ENCODE results near the gene PLXNC1. TPM values are rescaled to one million over a fixed set of nuclear protein-coding genes. Genes with fewer than 3 reads are reported as not detected.
"Not testable (repeated sequence)": the region's sequence is repeated elsewhere in the genome, so short reads cannot be mapped to it uniquely, and the experiment has no call there.

Gene PLXNC1
- total RNA-seq, 2 donors from 2014 or later: 9.2 to 15.3 TPM

DNA sequence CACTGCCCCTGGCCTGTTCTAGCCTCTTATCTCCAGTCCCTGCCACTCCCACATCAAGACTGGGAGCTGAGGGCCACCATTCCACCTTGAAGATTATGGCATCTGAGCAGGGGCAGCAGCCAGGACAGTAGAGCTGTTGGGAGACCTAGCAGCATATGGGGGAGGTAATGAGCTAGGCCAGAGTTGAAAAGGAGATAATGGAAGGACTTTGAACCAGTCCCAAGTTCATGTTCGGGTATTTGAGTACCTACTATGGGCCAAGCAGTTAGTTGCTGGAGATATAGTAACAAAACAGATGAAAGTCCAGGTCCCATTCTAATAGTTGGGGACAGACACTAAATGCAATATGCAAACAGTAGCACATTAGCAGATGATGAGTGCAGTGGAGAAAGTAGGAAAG is 151.5 kb downstream of the PLXNC1 start:
- intact Hi-C loops (cut with DNase I): no loop called here
- no peak for DNase-seq (ENCODE audit: low spot score)

GRCh38 chr12:94304012-94304411 is 155.6 kb downstream of the PLXNC1 start:
- intact Hi-C loops (cut with DNase I): no loop called here
- no peak for DNase-seq (ENCODE audit: low spot score)

- no peak for DNase-seq (ENCODE audit: low spot score)
- intact Hi-C loops (cut with DNase I): no loop called here
Observed at GRCh38 chr12:94304566-94305061, 156.2 kb downstream of the PLXNC1 start.

DNA sequence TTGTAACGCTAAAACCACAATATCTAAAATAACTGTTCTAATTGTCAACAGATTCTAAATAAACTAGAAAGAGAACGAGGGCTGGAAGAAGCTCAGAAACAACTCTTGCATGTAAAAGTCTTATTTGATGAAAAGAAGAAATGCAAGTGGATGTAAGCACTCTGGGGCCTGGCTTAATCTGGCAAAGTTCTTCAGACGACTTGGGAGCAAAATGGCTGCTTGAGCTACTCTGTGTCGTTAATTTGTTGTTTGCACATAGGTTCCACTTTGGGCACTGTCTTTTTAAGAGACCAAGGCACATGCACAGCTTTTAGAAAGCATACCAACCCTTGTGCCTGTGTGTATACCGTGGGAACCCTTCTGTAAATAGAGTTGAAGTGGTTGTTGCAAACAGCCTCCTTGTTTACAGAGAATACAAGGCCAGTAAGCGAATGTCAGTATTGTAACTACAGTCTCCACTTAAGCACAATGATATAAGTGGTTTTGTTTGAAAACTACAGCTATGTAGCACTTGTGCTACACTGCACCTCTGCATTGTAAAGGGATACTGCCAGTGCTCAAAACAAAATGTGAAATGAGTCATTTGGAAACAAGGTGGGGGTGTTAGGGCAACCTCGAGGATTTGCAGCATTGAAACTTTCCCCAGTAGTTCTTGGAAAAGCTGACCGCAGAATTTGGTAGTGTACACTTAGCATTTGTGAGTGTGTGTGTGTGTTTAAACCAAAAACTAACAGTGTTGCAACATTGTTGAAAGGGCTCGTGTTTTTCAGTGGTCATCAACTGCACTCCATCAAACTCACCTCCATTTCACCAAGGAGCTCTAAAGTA is 157.0 kb downstream of the PLXNC1 start:
- intact Hi-C loops (cut with DNase I): no loop called here
- DNase-seq (ENCODE audit: low spot score): no peak

GRCh38 chr12:94308612-94309011 is 160.2 kb downstream of the PLXNC1 start:
- intact Hi-C loops (cut with DNase I): no loop called here
- no peak for DNase-seq (ENCODE audit: low spot score)

DNA sequence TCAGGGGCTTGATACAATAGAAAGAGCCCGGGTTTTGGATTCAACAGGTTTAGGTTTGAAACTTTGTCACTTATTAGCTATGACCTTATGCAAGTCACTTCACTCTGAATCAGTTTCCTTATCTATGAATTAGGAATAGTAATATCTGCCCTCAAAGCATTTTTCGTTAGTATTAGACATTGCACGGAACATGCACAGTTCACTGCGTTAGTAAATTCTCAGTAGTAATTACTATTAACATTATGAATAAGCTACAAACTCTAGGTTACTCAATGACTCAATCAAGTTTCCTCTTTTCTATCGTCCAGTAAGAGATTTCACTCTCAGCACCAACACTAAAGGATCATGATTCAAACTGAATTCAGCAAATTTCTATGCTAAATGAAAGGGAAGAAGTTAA is 161.0 kb downstream of the PLXNC1 start:
- intact Hi-C loops (cut with DNase I): no loop called here
- no peak for DNase-seq (ENCODE audit: low spot score)

DNA sequence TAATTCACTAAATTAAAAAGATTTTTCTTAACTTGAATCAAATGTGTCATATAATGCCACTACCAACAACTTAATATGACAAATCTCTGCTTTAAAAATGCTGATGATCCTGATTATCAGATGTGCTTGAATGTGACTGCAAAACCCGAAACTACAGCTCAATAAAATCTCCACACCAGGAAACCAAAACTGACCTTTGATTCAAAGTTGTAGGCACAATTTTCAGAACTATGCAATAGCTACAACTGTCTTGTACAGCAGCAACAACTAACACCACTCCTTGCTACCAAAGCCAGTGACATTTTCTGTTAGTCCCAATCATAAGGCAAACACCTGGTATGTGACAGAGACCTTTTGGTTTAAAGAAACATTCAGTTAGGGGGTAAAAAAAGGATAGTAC is 164.0 kb downstream of the PLXNC1 start:
- intact Hi-C loops (cut with DNase I): no loop called here
- no peak for DNase-seq (ENCODE audit: low spot score)

- intact Hi-C loops (cut with DNase I): not testable (repeated sequence)
Observed at GRCh38 chr12:94316600-94316999, 168.2 kb downstream of the PLXNC1 start.

DNA sequence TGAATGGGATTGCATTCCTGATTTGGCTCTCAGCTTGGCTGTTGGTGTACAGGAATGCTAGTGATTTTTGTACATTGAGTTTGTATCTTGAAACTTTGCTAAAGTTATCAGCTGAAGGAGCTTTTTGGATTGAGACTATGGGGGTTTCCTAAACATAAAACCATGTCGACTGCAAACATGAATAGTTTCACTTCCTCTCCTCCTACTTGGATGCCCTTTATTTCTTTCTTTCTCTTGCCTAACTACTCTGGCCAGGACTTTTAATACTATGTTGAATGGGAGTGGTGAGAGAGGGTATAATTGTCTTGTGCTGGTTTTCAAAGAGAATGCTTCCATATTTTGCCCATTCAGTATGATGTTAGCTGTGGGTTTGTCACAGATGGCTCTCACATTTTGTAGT is 169.8 kb downstream of the PLXNC1 start:
- DNase-seq (ENCODE audit: low spot score): no peak
- intact Hi-C loops (cut with DNase I): no loop called here

More at GRCh38 chr12:94316600-94316999, 168.2 kb downstream of the PLXNC1 start:
- not testable (repeated sequence) for DNase-seq (ENCODE audit: low spot score)

DNA sequence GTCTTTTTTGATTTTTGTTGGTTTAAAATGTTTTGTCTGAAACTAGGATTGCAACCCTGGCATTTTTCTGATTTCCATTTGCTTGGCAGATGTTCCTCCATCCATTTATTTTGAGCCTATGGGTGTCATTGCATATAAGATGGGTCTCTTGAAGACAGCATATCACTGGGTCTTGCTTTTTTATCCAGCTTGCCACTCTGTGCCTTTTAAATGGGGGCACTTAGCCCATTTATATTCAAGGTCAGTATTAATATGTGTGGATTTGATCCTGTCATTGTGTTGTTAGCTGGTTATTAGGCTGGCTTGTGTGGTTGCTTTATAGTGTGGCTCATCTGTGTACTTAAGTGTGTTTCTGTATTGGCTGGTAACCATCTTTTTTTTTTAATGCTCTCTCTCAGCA is 171.7 kb downstream of the PLXNC1 start:
- no peak for DNase-seq (ENCODE audit: low spot score)
- intact Hi-C loops (cut with DNase I): no loop called here

DNA sequence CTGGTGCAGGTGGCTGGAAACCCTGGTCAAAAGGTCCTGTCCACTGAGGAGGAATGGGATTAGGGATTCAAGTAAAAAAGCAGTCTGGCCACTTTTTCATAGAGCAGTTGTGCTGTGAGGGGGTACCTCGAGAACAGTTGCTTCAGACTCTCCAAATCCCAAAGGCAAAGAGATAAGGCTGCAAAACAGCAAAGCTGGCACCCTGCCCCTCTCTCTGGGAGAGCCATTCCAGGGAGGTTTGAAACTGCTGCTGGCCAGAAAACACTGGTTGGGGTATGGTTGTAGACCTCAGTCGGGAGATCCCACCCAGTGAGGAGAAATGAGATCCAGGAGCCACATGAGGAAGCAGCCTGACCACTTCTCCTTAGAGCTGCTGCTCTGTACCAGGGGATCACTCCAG is 174.0 kb downstream of the PLXNC1 start:
- intact Hi-C loops (cut with DNase I): no loop called here
- DNase-seq (ENCODE audit: low spot score): no peak

DNA sequence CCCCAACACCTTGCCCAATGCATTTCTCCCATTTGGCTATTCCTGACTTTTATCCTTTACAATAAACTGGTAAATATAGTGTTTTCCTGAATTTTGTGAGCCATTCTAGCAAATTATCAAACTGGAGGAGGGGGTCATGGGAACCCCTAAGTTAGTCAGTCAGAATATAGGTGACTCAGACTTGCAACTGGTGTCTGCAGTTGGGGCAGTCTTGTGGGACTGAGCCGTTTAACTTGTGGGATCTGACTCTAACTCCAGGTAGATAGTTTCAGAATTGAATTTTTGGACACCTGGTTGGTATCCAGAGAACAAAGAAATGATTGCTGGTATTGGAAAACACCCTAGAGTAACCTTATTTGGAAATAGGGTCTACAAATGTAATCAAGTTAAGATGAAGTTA is 177.9 kb downstream of the PLXNC1 start:
- intact Hi-C loops (cut with DNase I): no loop called here
- no peak for DNase-seq (ENCODE audit: low spot score)

DNA sequence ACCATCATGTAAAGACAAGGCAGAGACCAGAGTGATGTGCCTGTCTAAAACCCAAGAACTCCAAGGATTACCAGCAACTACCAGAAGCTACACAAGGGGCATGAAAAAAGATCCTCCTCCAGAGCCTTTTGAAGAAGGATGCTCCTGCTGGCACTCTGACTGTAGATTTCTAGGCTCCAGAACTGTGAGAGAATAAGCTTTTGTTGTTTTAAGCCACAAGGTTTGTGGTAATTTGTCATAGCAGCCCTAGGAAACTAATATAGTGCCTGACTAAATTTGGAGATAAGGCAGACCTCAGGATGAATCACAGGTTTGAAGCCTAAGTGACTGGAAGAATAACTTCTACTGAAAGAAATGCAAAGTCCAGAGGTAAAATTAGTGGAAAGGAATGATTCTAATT is 178.3 kb downstream of the PLXNC1 start:
- DNase-seq (ENCODE audit: low spot score): no peak
- intact Hi-C loops (cut with DNase I): no loop called here

GRCh38 chr12:94327809-94328208 is 179.4 kb downstream of the PLXNC1 start:
- no peak for DNase-seq (ENCODE audit: low spot score)
- intact Hi-C loops (cut with DNase I): no loop called here

DNA sequence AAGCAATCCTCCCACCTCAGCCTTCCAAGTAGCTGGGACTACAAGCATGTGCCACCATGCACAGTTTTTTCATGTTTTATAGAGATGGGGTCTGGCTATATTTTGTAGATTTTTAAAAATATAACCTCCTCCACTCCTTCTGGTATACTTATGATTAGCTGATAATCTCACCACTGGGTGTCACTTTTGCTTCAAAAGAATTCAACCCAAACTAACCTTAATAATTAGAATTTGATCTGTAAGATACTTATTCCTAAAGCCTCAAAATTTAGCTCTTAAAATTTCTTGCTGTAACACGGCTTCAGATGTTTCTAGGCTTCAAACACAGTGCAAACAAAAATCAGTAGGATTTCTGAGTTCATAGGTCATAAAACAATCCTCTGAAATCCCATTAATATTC is 181.0 kb downstream of the PLXNC1 start:
- DNase-seq (ENCODE audit: low spot score): no peak
- intact Hi-C loops (cut with DNase I): no loop called here

GRCh38 chr12:94333396-94333795 is 185.0 kb downstream of the PLXNC1 start:
- no peak for DNase-seq (ENCODE audit: low spot score)
- intact Hi-C loops (cut with DNase I): no loop called here

GRCh38 chr12:94336211-94336925 is 188.0 kb downstream of the PLXNC1 start:
- intact Hi-C loops (cut with DNase I): no loop called here
- no peak for DNase-seq (ENCODE audit: low spot score)

DNA sequence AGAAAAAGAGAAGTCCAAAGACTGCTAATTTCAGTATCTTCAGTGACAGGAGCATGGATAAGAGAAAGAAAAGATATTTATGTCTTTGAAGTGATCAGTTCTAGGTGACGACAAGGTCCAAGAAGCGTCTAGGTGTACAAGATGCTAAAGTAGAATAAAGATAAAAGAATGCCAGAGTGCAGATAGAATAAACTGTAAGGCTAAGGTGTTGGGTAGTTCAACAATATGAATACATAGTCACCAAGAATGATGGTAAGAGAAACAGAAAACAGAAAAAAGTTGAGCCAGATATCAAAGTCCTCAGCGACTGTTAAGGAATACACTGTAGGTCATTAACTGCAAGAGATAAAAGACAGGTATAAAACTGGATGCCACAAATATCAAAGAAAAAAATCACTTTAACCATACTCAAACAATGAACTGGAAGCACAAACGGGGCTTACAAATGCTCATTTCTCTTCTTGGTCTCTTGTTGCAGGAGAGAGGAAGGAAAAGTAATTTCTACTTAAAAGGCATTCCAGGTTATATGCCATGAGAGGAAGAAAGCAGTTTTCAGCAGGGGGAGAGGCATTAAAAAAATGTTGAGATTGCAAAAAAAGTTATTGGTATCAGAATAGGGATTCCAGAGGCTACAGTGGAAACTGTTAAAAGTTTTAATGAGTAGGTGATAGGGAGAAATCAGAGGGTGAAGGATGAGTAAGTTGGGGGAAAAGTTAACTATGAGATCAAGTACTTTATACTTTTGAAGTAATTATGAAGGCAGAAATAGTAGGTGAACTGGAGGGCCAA is 189.8 kb downstream of the PLXNC1 start:
- intact Hi-C loops (cut with DNase I): no loop called here
- DNase-seq (ENCODE audit: low spot score): no peak

- intact Hi-C loops (cut with DNase I): no loop called here
- DNase-seq (ENCODE audit: low spot score): no peak
Observed at GRCh38 chr12:94340573-94340972, 192.2 kb downstream of the PLXNC1 start.

- intact Hi-C loops (cut with DNase I): no loop called here
- no peak for DNase-seq (ENCODE audit: low spot score)
Observed at GRCh38 chr12:94353130-94353529, 204.8 kb downstream of the PLXNC1 start.

Data from posterior vena cava (tissue), 2 donors.